ENCODE data around the gene REEP1.

REEP1 gene

DNA sequence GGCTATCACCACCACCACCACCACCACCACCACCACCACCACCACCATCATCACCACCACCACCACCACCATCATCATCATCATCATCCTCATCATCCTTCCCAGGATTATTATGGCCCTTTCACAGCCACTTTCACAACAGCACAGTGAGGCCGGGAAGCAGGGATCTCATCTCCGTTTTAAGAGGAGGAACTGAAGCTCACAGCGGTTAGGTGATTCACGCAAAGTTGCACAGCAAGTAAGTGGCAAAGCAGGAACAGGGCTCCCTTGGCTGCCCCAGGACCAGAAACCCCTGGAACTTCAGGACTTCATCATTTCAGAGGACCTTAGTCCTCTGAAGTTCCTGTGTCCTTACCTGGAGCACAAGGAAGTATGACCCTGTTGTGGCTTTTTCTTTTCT is 111.4 kb downstream of the REEP1 start:
- TF ChIP-seq, protein P1, sequence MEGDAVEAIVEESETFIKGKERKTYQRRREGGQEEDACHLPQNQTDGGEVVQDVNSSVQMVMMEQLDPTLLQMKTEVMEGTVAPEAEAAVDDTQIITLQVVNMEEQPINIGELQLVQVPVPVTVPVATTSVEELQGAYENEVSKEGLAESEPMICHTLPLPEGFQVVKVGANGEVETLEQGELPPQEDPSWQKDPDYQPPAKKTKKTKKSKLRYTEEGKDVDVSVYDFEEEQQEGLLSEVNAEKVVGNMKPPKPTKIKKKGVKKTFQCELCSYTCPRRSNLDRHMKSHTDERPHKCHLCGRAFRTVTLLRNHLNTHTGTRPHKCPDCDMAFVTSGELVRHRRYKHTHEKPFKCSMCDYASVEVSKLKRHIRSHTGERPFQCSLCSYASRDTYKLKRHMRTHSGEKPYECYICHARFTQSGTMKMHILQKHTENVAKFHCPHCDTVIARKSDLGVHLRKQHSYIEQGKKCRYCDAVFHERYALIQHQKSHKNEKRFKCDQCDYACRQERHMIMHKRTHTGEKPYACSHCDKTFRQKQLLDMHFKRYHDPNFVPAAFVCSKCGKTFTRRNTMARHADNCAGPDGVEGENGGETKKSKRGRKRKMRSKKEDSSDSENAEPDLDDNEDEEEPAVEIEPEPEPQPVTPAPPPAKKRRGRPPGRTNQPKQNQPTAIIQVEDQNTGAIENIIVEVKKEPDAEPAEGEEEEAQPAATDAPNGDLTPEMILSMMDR (conservative IDR thresholded peaks at IDR 0.05; ENCODE audit: control insufficient read depth, insufficient read depth, low read depth, low read length), result no peak
- no peak overlapping the region for H3K4me3 ChIP-seq (ENCODE audit: control insufficient read depth, low read depth, low read length)
- DNase-seq (ENCODE audit: low read depth), result no peak

DNA sequence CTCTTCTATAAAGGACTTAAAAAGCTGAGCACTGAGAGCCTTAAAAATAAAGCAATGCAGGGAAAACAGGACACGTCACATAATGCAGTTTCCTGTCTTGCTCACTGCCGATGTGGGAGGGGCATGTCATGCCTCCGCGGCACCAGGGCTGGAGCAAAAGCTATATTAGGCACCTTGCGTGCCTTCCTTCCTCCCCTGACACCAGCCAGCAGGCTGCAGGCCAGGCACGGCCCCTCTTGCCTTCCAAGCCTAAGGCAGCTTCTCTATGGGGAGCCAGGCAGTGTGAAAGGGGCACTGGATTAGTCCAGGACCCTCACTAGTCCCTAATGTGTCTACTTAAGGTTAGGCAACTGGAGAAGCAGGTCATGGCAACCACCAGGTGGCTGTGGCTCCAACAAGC is 111.8 kb downstream of the REEP1 start:
- TF ChIP-seq, protein P1 (conservative IDR thresholded peaks at IDR 0.05; ENCODE audit: control insufficient read depth, insufficient read depth, low read depth, low read length), result no peak
- DNase-seq (ENCODE audit: low read depth), result no peak
- H3K4me3 ChIP-seq (ENCODE audit: control insufficient read depth, low read depth, low read length), result no peak overlapping the region

- H3K4me3 ChIP-seq (ENCODE audit: control insufficient read depth, low read depth, low read length), result no peak overlapping the region
- no peak for DNase-seq (ENCODE audit: low read depth)
- TF ChIP-seq, protein P1 (conservative IDR thresholded peaks at IDR 0.05; ENCODE audit: control insufficient read depth, insufficient read depth, low read depth, low read length), result no peak
Observed at GRCh38 chr2:86224645-86225355, 112.6 kb downstream of the REEP1 start.

DNA sequence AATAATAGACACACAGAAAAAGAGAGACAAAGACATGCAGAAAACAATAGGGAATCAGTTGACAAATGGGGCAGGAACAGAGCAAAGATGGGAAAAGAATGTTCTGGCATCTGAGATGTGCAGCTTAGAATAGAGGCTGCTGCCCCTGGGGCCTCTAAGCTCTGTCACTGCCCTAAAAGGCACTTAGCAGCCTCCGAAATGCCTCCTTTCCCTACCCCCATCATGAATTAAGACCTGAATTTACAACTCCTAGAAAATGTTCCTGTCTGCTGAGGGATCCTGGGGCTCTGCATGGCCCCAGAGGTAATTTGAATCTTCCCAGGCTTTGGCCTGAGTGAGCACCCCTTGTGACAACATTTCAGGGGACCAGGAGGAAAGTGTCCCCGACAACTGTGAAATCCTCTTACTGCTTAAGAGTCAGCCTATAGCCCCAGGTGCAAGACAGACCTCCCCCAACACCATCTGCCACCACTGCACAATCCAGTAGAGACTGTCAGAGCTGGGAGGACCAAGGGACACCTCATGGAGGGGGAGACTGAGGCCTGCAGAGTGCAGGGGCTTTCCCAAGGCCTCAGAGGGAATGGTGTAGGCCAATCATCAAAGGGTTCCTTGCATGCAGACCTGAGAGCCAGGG is 113.4 kb downstream of the REEP1 start:
- no peak overlapping the region for H3K4me3 ChIP-seq (ENCODE audit: control insufficient read depth, low read depth, low read length)
- no peak for DNase-seq (ENCODE audit: low read depth)

DNA sequence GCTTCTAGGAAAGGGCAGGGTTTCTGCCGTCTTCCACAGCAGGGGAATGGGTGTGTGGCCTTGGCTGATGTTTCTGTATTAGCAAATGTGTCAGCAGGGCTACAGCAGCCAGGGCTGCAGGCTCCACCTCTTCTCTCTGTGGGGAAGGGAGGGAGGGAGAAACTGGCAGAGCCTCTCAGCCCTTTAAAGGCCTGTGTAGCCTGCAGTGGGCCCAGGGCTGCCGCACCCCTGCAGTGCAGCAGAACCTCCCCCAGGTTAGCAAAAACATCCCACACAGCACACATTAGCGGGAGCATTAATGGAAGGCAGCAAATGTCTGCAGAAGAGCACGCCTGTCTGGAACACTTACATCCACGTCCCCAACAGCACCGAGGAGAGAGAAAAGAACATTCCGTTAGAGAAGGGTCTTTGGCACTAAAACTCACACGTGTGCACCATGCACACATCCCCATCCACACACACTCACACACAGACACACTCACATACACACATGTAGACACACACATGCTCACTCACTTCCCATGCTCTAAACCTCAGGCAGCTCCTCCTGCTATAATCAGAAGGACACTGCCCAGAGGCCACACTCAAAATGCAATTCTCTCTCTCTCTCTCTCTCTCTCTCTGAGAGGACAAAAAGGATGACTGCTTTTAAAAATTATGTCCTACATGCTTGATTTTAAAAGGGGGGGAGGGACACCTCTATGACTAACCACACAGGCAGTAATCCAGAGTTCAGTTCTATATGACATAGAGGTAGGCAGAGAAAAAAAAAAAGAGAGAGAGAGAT is 114.1 kb downstream of the REEP1 start:
- TF ChIP-seq, protein P1 (conservative IDR thresholded peaks at IDR 0.05; ENCODE audit: control insufficient read depth, insufficient read depth, low read depth, low read length), result no peak
- no peak overlapping the region for H3K4me3 ChIP-seq (ENCODE audit: control insufficient read depth, low read depth, low read length)
- peak; percentile 56 for DNase-seq (ENCODE audit: low read depth)

More for the DNA sequence above, 113.4 kb downstream of the REEP1 start:
- TF ChIP-seq, protein P1 (conservative IDR thresholded peaks at IDR 0.05; ENCODE audit: control insufficient read depth, insufficient read depth, low read depth, low read length), result no peak

DNA sequence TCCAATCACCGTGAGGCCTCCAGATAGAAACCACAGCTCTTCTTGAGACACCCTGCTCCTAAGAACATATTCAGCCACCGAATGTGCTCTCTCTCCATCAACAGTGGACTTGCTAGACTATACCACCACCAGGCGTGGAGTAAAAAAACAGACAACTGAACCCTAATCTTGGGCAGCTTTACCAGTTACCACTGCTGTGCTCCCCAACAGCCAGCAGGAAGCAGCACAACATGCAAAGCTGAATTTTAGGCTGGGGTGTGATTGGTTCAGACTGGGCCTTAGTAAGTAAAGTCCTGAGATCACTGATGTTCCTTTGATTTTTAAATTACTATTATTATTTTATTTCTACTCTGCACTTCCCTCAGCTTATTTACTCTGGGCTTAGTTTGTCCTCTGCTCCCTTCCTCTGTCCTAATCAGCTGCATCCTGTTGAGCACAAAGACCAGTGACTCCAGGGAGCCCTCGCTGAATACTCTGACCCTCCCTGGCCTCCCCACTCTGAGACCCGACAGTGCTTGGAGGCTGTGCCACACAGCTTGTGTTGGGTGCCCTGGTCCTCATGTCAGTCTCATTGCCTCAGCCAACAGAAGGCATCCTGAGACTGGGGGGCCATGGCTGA is 116.3 kb downstream of the REEP1 start:
- DNase-seq (ENCODE audit: low read depth), result peak; percentile 71
- H3K4me3 ChIP-seq (ENCODE audit: control insufficient read depth, low read depth, low read length), result no peak overlapping the region
- TF ChIP-seq, protein P1 (conservative IDR thresholded peaks at IDR 0.05; ENCODE audit: control insufficient read depth, insufficient read depth, low read depth, low read length), result peak; percentile 96
